Upper lobe of left lung (tissue), 4 donors: ENCODE measurements around the gene ASB3.

ENCODE experiments used
- POLR2A ChIP-seq, 4 donors: fragments of 450-650 bp; IDR thresholded peaks; one replicate each; pipeline ENCODE4 v1.5.1; 2016 to 2017; ENCODE audit warnings: antibody characterized with exemption in 4 of 4, mild to moderate bottlenecking in 2 of 4
- TF ChIP-seq, protein P1 (sequence below), 6 experiments: fragments of 450-650 bp in 4 of 6; fragments of 200-600 bp in 2 of 6; sonication (generic) in 2 of 6; IDR thresholded peaks; one replicate each; pipeline ENCODE4 v1.5.1; 2016 to 2019; ENCODE audit warnings: antibody characterized with exemption in 6 of 6

DNA sequence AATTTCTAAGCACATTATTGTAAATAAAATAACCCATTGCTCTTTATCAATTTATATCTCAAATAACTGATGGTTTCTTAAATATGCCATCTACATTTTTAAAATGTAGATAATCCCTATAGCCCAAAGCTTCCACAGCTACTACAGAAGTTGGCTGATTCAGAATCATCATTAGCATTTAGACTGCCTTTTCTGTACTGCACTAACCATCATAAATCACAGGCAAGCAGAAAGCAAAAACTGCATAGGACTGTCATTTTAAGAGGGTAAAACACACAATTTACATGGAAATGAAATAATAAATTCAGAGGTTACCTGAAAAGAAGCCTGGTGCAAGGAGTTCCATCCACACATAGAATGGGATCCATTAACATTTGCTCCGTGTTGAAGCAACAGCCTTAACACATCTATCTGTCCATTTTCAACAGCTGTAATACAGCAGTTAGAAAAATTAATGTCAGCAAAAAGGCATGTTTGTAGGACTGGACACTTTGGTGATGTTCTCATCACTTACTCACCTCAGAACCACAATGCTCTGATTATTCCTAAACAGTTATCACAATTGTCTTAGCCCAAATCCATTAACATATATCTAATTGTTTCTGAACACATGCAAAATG, 57.5 kb downstream of the ASB3 start:
- TF ChIP-seq POLR2A (IDR thresholded peaks at IDR 0.05), result no peak
- TF ChIP-seq, protein P1, sequence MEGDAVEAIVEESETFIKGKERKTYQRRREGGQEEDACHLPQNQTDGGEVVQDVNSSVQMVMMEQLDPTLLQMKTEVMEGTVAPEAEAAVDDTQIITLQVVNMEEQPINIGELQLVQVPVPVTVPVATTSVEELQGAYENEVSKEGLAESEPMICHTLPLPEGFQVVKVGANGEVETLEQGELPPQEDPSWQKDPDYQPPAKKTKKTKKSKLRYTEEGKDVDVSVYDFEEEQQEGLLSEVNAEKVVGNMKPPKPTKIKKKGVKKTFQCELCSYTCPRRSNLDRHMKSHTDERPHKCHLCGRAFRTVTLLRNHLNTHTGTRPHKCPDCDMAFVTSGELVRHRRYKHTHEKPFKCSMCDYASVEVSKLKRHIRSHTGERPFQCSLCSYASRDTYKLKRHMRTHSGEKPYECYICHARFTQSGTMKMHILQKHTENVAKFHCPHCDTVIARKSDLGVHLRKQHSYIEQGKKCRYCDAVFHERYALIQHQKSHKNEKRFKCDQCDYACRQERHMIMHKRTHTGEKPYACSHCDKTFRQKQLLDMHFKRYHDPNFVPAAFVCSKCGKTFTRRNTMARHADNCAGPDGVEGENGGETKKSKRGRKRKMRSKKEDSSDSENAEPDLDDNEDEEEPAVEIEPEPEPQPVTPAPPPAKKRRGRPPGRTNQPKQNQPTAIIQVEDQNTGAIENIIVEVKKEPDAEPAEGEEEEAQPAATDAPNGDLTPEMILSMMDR (IDR thresholded peaks at IDR 0.05), result no peak
